ENCODE data around the gene TNFSF15. TPM values are rescaled to one million over a fixed set of nuclear protein-coding genes. Genes with fewer than 3 reads are reported as not detected.

The TNFSF15 gene
- total RNA-seq, 1 donor from 2014 or later: 0.56 TPM

GRCh38 chr9:114790521-114790920, 15.3 kb downstream of the TNFSF15 start:
- peaks cover 4% of the 10 kb centered on the region for H3K36me3 Mint-ChIP-seq (ENCODE audit: unreplicated experiment)
- H3K27me3 Mint-ChIP-seq (ENCODE audit: unreplicated experiment): peaks cover 5% of the 10 kb centered on the region
- H3K4me3 Mint-ChIP-seq (ENCODE audit: unreplicated experiment): no peak overlapping the region
- TF ChIP-seq CTCF (IDR thresholded peaks at IDR 0.05): no peak
- H3K9me3 Mint-ChIP-seq (ENCODE audit: unreplicated experiment): no peaks in the 10 kb centered on the region
- H3K27ac Mint-ChIP-seq (ENCODE audit: unreplicated experiment): no peak overlapping the region
- peaks cover 17% of the 10 kb centered on the region for H3K4me1 Mint-ChIP-seq (ENCODE audit: unreplicated experiment)
- no peak for DNase-seq (ENCODE audit: extremely low spot score, unreplicated experiment)

GRCh38 chr9:114789006-114789405, 16.8 kb downstream of the TNFSF15 start:
- no peak overlapping the region for H3K4me3 Mint-ChIP-seq (ENCODE audit: unreplicated experiment)
- H3K36me3 Mint-ChIP-seq (ENCODE audit: unreplicated experiment): peaks cover 4% of the 10 kb centered on the region
- H3K27ac Mint-ChIP-seq (ENCODE audit: unreplicated experiment): no peak overlapping the region
- H3K4me1 Mint-ChIP-seq (ENCODE audit: unreplicated experiment): peaks cover 26% of the 10 kb centered on the region
- H3K27me3 Mint-ChIP-seq (ENCODE audit: unreplicated experiment): no peaks in the 10 kb centered on the region
- H3K9me3 Mint-ChIP-seq (ENCODE audit: unreplicated experiment): no peaks in the 10 kb centered on the region
- no peak for DNase-seq (ENCODE audit: extremely low spot score, unreplicated experiment)
- TF ChIP-seq CTCF (IDR thresholded peaks at IDR 0.05): no peak

GRCh38 chr9:114787781-114788498, 17.9 kb downstream of the TNFSF15 start:
- DNase-seq (ENCODE audit: extremely low spot score, unreplicated experiment): no peak
- Mint-ChIP-seq H3K27ac (ENCODE audit: unreplicated experiment) (no peak overlapping the region), H3K4me3 (ENCODE audit: unreplicated experiment) (no peak overlapping the region), H3K4me1 (ENCODE audit: unreplicated experiment) (peaks cover 26% of the 10 kb centered on the region), H3K9me3 (ENCODE audit: unreplicated experiment) (no peaks in the 10 kb centered on the region), H3K27me3 (ENCODE audit: unreplicated experiment) (no peaks in the 10 kb centered on the region), H3K36me3 (ENCODE audit: unreplicated experiment) (peaks cover 4% of the 10 kb centered on the region)
- no peak for TF ChIP-seq CTCF (IDR thresholded peaks at IDR 0.05)

GRCh38 chr9:114787214-114787613, 18.6 kb downstream of the TNFSF15 start:
- H3K4me1 Mint-ChIP-seq (ENCODE audit: unreplicated experiment): peaks cover 26% of the 10 kb centered on the region
- H3K36me3 Mint-ChIP-seq (ENCODE audit: unreplicated experiment): peaks cover 4% of the 10 kb centered on the region
- no peak overlapping the region for H3K27ac Mint-ChIP-seq (ENCODE audit: unreplicated experiment)
- TF ChIP-seq CTCF (IDR thresholded peaks at IDR 0.05): no peak
- no peak overlapping the region for H3K4me3 Mint-ChIP-seq (ENCODE audit: unreplicated experiment)
- no peak for DNase-seq (ENCODE audit: extremely low spot score, unreplicated experiment)
- H3K27me3 Mint-ChIP-seq (ENCODE audit: unreplicated experiment): no peaks in the 10 kb centered on the region
- H3K9me3 Mint-ChIP-seq (ENCODE audit: unreplicated experiment): no peaks in the 10 kb centered on the region

DNA sequence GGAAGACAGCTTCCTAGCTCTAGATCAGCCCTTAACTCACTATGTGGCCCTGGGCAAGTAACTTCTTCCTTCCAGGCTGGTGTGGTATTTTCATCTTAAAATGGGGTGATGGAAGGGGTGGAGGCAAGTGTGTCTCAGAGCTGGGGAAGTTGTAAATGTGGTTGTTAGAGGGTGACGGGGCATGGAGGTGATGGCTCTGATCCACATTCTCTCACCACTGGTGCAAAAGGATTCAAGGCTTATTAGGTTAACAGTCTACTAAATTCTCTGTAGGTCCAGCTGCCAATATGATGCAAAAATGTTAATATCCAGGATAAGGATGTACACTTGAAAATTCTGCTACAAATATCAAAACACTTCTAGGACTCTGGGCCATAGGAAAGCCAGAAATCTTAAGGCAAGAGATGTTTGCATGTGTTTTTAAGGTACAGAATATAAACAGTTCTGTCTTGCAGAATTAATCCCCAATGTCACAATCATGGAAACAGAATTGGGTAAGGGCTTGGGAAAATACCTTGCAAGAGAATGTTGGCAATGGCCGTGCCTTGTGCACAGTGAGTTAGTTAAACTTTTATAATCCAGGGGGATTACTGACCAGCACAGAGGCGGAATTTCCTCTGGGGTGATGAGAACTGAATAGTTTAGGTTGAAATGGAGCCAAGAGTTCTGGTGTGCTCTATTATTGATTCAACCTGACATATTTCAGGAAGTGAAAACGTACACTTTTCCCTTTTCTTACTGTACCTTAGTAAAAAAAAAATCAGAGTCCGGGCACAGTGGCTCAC, 19.8 kb downstream of the TNFSF15 start:
- no peak overlapping the region for H3K4me3 Mint-ChIP-seq (ENCODE audit: unreplicated experiment)
- DNase-seq (ENCODE audit: extremely low spot score, unreplicated experiment): no peak
- H3K9me3 Mint-ChIP-seq (ENCODE audit: unreplicated experiment): no peaks in the 10 kb centered on the region
- no peak overlapping the region for H3K27ac Mint-ChIP-seq (ENCODE audit: unreplicated experiment)
- peaks cover 26% of the 10 kb centered on the region for H3K4me1 Mint-ChIP-seq (ENCODE audit: unreplicated experiment)
- peaks cover 4% of the 10 kb centered on the region for H3K36me3 Mint-ChIP-seq (ENCODE audit: unreplicated experiment)
- TF ChIP-seq CTCF (IDR thresholded peaks at IDR 0.05): no peak
- H3K27me3 Mint-ChIP-seq (ENCODE audit: unreplicated experiment): no peaks in the 10 kb centered on the region
